HG02571 (cell line): ENCODE results near the gene EPC2.
"Not testable (repeated sequence)": the region's sequence is repeated elsewhere in the genome, so short reads cannot be mapped to it uniquely, and the experiment has no call there.

Experiments
- ATAC-seq: cut with Tn5 transposase; IDR thresholded peaks from one replicate; pipeline ENCODE4 v1.9.1; 2021; ENCODE audit warnings: mild to moderate bottlenecking, moderate library complexity; ENCODE audit not compliant: unreplicated experiment

The EPC2 gene

DNA sequence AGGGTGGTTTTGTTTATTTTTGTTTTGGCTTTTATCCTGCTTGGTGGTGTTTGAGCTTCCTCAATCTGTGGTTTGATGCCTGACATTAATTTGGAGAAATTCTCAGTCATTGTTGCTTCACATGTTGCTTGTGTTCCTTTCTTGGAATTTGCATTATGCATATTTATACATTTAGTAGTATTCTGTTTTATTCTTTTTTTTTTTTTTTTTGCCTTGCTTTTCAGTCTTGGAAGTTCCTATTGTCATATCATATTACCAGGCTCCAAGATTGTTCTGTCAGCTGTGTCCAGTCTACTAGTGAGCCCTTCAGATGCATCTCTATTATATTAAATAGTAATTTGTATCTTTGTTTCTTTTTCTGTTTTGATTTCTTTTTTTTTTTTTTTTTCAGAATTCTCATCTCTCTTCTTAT, 77.0 kb downstream of the EPC2 start:
- ATAC-seq, result no peak

- no peak for ATAC-seq
These were observed 77.6 kb downstream of the EPC2 start for GRCh38 chr2:148721991-148722777.

GRCh38 chr2:148725564-148725963, 81.0 kb downstream of the EPC2 start:
- no peak for ATAC-seq

GRCh38 chr2:148726228-148726627, 81.7 kb downstream of the EPC2 start:
- no peak for ATAC-seq

GRCh38 chr2:148730085-148730484, 85.5 kb downstream of the EPC2 start:
- no peak for ATAC-seq

DNA sequence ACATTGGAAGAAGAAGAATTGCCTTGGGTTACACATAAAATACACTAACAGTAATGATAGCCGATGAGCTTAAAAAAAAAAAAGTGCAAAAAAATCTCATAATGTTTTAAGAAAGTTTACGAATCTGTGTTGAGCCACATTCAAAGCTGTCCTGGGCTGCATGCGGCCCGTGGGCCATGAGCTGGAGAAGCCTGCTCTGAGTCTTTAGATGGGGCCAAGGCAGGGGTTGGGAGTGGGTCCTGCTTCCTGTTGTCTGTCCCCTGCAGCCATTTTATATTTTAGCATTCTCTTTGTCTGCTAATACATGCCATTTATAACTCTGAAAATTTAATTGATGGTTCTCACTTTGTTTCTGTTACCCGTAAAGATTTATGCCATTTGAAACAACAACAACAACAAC, 93.2 kb downstream of the EPC2 start:
- ATAC-seq, result no peak

DNA sequence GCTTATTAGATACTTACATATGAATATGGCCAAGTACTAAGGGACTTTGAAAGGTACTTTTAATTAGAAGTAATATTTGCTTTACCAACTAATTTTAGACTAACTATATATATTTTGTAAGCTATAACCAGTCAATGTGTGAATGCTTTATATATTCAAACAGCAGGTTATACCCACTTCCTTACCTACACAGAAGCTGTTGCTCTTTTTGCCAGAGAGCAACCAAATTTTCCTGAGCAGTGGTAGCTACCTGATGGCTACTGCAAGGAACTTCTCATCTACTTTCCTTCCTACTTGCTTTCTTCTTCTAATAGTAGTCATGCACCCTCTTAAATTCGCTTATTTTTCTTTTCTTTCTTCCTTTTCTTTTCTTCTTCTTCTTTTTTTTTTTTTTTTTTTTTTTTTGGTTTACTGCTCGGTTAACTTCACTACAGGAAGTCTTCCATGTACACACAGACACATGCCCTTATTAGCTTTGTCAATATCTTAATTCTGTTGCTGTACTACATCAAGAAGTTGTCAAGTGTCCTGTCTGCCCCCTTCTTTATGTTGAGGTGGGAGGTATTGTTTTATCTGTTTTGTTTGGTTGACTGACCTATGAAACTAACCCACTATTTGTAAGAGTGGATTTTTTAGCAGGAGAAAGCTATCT, 95.0 kb downstream of the EPC2 start:
- no peak for ATAC-seq

GRCh38 chr2:148742373-148742772, 97.8 kb downstream of the EPC2 start:
- ATAC-seq, result no peak

DNA sequence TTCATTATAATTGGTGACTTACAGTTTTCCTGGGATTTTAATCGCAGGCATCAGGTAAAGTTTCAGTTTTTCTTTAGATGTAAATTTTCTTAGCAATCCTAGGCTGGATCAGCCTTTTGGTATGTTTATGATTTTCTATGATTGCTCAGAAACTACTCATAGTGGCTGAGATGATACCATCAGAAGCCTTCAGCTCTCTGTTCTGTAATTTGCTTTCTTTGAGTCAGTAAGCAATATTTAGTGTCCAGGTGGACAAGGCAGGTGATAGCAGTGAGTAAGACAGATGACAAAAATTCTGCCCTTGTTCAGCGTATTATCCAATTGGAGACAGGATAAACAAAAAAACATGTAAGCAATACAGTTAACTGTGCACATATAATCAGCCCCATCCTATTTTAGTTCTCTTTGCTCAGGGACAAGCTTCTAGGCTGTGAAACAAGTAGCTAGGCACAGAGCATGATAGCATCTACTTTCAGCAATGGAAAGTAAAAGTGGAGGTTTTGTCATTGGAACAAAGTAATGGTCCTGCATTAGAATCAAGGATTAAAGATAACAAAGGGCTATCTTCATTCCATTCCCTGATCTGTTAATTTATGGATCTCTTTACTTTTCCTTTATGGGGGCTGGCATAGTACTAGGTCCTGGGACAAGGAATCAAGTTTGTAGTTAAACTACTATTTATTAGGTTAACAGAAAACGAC, 100.8 kb downstream of the EPC2 start:
- no peak for ATAC-seq

- ATAC-seq, result no peak
These were observed 102.4 kb downstream of the EPC2 start for GRCh38 chr2:148746973-148747372.

- ATAC-seq, result no peak
These were observed 107.4 kb downstream of the EPC2 start for GRCh38 chr2:148751907-148752306.

- no peak for ATAC-seq
These were observed 108.4 kb downstream of the EPC2 start for GRCh38 chr2:148752977-148753376.

- ATAC-seq, result no peak
These were observed 110.3 kb downstream of the EPC2 start for GRCh38 chr2:148754864-148755263.

DNA sequence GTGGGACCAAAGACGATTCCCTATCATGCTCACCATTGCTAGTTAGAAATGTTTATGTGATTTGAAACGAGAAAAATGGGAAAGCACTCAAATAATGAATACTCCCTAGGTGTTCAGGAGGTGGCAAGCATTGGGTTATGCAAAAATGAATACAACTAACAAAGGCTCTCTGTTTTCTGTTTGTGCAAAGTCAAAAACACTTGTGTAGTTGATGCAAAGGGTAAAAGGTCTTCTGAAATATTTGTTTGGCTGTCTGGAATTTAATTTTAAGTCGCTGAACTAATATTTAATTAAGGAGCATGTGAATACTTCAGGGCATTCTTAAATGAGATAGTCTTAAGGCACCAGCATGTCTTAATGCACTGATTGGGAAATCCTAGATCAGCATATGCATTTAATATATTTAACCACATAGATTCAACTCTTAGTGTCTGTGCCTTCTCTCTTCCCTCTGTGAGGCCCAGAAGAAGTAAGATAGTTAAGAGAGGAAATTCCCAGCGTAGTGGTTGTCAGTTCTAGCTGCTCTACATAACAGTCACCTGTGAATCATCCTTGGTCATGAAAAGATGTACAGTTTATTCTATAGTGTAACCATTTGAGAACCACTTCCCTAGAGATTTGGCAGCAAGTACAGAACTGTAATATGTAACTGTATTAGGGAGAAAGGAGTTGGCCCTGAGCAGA, 111.9 kb downstream of the EPC2 start:
- ATAC-seq, result no peak

- ATAC-seq, result no peak
These were observed 120.3 kb downstream of the EPC2 start for GRCh38 chr2:148764815-148765214.

GRCh38 chr2:148770047-148770446, 125.5 kb downstream of the EPC2 start:
- ATAC-seq, result no peak

- no peak for ATAC-seq
These were observed 137.0 kb downstream of the EPC2 start for GRCh38 chr2:148781544-148781943.

DNA sequence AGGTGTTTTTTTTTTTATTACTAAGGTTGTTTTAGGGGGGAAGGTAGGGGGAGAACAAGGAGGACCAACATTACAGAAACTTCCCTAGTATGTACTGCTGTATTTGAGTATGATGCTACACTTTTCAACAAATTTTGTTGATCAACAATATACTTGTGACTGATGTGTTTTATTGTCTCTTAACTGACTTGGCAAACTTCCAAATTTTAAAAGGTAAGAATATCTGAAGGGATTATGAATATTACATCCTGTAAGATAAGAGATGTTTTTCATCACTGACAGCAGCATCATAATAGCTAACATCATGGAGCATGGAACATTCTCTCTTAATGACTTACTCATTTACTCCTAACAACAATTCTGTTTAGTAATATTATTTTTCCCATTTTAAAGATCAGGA, 144.5 kb downstream of the EPC2 start:
- ATAC-seq, result no peak

DNA sequence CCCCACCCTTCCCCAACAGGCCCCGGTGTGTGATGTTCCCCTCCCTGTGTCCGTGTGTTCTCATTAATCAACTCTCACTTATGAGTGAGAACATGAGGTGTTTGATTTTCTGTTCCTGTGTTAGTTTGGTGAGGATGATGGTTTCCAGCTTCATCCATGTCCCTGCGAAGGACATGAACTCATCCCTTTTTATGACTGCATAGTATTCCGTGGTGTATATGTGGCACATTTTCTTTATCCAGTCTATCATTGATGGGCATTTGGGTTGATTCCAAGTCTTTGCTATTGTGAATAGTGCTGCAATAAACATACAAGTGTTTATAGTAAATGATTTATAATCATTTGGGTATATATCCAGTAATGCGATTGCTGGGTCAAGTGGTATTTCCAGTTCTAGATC, 145.6 kb downstream of the EPC2 start:
- not testable (repeated sequence) for ATAC-seq

GRCh38 chr2:148794558-148794957, 150.0 kb downstream of the EPC2 start:
- ATAC-seq, result no peak

DNA sequence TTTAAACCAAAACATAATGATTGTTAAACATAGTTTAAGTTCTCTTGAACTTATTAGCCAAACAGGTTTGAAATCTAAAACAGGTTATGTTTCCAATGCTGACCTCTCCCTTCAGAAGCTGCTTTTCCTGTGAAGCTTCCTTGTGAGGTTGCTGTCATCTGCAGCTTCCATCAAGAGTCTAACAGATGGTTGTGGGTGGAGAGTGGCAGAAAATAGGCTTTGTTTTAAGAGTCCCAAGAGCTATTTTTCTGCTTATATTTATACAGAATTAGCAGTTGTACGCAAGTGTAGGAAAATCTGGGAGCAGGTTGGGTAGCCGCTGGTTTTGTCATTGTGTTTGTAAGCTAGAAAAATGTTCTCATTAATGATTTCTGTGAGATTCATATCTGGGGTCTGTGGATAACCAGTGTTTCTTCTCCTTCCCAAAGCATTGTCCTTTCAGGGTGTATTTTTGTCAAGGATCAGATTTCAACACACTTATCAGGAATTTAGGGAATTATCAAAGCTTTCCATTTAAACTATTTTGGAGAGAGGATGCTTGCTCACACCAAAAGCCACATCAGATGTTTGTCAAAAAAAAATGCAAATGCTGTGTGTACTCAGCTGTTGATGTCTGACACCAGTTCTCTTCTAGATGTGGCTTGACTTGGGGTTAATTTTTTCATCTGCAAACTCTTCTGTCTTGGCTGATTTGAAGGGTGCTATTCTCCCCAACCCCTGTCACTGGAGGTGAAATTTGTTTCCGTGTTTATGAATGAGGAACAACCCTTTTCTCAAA, 152.4 kb downstream of the EPC2 start:
- no peak for ATAC-seq
